ENCODE data around the gene FEM1A.
"Not testable (repeated sequence)": the region's sequence is repeated elsewhere in the genome, so short reads cannot be mapped to it uniquely, and the experiment has no call there.

Gene FEM1A

DNA sequence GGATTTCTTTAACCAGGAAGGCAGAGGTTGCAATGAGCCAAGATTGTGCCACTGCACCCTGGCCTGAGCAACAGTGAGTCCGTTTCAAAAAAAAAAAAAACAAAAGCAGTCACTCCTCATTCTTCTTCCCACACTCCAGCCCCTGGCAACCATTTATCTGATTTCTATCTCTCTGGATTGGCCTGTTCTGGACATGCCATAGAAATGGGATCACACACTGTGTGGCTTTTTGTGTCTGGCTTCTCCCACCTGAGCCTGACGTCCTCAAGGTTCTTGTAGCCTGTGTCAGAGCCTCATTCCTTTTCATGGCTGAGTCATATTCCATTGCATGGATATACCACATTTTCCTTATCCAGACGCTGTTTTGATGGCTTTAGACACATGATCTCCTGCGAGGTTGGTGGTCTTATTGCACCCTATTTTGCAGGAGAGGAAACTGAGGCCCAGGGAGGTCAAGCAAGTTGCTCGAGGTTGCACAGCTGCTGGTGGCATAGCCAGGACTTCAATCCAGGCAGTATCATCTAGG lies 15.8 kb upstream of the FEM1A start:
- DNase-seq: no peak

DNA sequence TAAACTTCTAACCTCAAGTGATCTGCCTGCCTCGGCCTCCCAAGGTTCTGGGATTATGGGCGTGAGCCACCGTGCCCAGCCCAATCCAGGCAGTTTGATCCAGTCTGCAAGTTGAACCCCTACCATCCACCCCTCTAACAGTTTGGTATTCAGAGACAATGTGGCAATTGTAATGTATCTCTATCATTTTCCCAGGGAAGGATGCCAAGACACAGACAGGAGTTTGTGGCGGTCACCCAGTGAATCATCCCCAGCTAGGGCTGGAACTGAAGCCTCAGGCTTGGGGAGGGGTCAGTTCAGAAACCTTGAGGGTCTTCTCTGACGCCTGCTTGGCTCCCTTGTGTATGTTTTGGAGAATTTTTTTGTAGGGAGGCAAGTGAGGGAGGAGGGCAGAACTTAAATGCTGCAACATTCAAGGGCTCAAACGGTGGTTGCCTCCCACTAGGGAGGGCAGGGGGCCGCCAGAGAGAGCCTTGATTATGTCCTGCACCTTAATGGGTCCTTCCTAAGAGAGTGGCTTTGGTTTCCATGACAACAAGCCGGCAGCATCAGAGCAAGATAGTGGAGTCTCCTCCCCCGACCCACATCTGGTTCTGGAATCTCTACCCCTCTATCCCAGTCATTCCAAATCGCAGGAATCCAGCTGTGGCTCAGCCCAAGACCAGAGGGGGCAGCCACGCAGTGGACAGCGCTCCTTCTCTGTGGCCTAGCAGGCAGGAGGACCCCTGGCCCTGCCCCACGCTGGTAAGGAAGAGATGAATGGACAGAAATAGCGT lies 14.9 kb upstream of the FEM1A start:
- DNase-seq: no peak

DNA sequence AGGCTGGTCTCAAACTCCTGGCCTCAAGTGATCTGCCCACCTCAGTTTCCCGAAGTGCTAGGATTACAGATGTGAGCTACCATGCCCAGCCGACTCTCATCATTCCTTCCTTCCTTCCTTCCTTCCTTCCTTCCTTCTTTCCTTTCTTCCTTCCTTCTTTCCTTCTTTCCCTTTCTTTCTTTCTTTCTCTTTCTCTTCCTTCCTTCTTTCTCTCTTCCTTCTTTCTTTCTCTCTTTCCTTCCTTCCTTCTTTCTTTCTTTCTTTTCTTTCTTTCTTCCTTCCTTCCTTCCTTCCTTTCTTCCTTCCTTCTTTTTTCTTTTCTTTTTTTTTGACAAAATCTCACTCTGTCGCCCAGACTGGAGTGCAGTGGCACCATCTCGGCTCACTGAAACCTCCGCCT lies 13.4 kb upstream of the FEM1A start:
- DNase-seq: not testable (repeated sequence)

DNA sequence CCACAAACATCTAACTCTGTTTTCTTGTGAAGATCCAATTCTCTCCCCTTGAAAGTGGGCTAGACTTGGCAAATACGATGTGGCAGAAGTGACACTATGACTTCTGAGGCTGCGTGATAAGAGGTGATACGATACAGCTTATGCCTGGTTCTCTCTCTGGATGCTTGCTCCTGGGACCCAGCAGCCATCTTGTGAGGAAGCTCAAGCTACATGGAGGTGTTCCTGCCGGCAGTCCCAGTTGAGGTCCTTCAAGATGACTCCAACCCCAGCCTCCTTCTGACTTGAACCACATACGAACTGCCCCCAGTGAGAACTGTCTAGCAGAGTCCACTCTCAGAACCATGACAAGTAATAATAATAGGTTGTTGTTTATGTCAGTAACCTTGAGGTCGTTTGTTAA lies 10.7 kb upstream of the FEM1A start:
- DNase-seq: no peak

DNA sequence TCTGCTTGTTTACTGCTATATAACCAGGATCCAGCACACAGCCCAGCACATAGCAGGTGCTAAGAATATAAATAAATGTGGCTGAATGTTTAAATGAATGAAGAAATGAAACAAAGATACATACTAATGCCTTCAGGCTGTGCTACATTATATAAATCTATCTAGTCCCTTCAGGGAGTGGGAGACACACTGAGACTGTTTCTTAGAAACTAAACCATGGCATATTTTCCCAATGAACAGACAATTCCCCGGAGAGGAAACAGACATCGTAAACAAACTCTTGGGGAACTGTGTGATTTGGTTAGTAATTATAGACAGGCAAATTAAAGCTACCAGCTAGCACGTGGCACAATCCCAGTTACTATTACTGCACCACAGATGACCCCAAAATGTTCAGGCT lies 9.7 kb upstream of the FEM1A start:
- DNase-seq: peak; percentile 19

DNA sequence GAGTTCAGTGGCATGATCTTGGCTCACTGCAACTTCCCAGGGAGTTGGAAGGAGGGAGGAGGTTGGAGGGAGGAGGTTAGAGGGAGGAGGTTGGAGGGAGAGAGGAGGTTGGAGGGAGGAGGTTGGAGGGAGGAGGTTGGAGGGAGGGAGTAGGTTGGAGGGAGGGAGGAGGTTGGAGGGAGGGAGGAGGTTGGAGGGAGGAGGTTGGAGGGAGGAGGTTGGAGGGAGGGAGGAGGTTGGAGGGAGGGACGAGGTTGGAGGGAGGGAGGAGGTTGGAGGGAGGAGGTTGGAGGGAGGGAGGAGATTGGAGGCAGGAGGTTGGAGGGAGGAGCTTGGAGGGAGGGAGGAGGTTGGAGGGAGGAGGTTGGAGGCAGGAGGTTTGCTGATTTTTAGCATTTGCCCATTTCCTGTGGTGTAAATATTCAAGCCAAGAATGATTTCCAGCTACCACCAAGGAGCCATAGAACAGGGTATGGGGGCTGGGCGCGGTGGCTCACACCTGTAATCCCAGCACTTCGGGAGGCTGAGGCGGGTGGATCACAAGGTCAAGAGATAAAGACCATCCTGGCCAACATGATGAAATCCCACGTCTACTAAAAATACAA lies 5.0 kb upstream of the FEM1A start:
- DNase-seq: not testable (repeated sequence)

DNA sequence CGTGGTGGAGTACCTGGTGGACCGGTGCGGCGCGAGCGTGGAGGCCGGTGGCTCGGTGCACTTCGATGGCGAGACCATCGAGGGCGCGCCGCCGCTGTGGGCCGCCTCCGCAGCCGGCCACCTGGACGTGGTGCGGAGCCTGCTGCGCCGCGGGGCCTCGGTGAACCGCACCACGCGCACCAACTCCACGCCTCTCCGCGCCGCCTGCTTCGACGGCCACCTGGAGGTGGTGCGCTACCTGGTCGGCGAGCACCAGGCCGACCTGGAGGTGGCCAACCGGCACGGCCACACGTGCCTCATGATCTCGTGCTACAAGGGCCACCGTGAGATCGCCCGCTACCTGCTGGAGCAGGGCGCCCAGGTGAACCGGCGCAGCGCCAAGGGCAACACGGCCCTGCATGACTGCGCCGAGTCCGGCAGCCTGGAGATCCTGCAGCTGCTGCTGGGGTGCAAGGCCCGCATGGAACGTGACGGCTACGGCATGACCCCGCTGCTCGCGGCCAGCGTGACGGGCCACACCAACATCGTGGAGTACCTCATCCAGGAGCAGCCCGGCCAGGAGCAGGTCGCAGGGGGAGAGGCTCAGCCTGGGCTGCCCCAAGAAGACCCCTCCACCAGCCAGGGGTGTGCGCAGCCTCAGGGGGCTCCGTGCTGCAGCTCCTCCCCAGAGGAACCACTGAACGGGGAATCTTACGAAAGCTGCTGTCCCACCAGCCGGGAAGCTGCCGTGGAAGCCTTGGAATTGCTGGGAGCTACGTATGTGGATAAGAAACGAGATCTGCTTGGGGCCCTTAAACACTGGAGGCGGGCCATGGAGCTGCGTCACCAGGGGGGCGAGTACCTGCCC lies 708 bp downstream of the FEM1A start:
- DNase-seq: peak; percentile 16

DNA sequence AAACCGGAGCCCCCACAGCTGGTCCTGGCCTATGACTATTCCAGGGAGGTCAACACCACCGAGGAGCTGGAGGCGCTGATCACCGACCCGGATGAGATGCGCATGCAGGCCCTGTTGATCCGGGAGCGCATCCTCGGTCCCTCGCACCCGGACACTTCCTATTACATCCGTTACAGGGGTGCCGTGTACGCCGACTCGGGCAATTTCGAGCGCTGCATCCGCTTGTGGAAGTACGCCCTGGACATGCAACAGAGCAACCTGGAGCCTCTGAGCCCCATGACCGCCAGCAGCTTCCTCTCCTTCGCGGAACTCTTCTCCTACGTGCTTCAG lies 1.3 kb downstream of the FEM1A start:
- not testable (repeated sequence) for DNase-seq

DNA sequence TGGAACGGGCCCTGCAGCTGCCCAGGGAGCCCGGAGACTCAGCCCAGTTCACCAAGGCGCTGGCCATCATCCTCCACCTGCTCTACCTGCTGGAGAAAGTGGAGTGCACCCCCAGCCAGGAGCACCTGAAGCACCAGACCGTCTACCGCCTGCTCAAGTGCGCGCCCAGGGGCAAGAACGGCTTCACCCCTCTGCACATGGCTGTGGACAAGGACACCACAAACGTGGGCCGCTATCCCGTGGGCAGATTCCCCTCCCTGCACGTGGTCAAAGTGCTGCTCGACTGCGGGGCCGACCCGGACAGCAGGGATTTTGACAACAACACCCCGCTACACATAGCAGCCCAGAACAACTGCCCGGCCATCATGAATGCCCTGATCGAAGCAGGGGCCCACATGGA lies 1.7 kb downstream of the FEM1A start:
- not testable (repeated sequence) for DNase-seq

DNA sequence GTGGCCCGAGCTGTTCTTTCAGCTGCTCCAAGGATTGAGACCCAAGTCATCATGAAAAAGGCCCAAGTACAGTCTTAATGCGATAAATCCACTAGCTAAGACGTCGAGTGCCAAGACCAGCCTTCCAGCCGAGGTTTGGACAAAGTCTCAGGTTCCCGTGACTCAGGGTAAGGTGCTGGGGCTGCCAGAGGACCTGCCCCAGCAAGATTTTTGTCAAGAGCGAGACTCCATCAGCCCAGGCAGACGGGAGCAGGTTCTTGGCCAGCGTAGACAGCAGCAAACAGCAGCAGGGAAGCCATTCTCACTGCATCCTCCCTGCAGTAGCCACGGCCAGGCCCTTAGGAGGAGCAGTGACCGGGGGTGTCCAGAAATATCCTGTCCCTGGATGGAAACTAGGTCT lies 3.4 kb downstream of the FEM1A start:
- no peak for DNase-seq

DNA sequence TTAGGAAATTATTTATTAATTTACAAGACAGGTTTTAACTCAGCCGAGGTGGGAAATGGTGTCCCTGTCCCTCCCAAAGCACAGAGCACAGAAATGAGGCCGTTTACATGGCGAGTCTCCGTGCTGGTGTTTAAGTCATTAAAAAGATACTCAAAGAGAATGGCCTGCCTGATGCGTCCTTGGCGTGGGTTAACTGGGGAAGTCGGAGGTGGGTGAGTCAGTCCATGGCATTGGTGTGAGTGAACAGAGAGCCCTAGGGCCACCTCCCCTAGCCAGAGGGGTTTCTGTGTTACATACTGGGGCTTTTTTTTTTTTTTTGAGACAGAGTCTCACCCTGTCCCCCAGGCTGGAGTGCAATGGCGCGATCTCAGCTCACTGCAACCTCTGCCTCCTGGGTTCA lies 3.9 kb downstream of the FEM1A start:
- no peak for DNase-seq

DNA sequence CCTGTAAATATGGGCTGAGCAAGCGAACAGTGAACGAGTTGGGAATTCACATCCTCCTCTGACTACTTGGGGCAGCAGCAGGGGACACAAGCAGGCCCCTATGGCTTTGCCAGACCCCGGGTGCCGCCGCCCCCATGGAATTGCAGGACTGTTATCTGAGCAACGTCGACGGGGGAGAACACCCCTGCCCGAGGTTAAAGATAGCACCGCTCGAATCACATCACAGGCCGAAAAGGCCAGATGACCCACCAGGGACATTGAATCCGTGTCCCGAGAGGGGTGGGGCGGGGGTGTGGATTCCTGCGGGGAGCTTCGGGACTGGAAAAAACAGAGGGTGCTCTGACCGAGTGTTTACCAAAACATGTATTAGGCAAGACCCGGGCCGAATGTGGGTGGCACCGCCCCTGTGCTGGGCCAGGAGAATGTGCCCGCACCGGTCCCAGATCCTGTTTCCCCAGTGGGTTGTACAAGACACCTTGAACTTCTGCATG lies 9.1 kb downstream of the FEM1A start:
- DNase-seq: no peak

DNA sequence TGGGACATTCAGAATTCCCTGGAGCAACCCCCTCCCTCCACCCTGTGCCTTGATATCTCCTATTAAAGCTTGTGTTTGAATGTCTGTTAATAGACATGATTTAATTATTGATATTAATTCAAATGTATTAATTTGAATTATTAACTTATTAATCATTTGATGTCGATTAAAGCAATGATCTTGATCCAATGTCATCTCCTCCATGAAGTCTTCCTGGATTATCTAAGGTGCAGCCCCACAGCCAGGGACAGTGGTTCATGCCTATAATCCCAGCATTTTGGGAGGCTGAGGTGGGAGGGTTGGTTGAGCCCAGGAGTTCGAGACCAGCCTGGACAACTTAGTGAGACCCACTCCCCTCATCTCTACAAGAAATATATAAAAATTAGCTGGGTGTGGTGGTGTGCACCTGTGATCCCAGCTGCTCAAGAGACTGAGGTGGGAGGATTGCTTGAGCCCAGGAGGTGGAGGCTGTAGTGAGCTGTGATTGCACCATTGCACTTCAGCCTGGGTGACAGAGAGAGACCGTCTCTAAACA lies 9.6 kb downstream of the FEM1A start:
- DNase-seq: no peak

DNA sequence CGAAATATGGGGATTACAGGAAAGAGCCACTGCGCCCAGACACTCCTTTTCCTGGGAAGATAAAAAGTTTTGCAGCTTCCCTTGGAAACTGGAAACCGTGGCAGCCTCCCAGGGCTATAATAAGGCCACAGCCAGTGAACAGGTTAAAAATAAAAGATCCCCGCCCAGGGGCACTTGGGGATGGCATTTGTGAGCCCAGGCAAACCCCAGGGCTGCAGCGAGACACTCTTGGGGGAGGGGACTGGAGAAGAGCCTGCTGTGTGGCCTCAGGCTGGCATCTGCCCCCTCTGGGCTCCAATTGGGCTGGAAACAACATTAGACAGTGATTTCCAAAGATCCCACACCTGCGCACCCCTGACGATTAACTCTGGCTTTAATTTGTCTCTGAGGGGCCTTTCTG lies 11.2 kb downstream of the FEM1A start:
- no peak for DNase-seq

DNA sequence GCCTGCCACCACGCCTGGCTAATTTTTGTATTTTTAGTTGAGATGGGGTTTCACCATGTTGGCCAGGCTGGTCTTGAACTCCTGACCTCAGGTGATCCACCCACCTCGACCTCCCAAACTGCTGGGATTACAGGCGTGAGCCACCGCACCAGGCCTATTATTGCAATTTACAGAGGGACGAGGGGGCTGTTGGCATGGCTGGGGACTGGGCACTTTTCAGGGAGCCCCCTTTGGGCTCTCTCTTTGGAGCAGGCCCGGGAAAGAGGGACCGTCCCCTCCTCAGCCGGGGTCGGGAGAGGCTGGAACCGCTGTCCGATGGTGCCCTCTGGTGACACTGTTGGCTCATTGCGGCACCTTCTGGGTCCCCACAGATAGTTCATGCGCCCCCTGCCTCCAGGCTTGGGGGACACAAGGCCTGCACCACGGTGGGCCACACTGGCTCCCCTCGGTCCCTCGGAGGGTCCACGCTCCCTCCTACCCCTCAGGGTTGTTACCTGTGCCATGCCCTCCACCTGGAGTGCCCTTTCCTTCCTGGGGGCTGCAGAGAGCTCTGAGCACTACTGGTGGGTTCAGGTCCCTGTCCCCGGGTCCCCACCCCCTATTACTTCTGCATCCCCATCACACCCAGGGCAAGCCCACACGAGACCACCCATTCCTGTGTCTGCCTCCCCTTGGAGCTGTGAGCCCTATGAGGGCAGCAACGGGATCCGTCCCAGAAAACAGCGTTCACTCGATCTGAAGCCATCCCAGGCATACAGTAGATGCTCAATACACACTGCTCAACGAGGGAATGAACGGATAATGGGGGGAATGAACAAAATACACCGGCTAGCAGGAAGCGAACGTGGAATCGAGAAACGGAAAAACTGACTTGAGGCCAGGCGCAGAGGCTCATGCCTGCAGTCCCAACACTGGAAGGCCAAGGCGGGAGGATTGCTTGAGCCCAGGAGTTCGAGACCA lies 12.5 kb downstream of the FEM1A start:
- DNase-seq: peak; percentile 57

DNA sequence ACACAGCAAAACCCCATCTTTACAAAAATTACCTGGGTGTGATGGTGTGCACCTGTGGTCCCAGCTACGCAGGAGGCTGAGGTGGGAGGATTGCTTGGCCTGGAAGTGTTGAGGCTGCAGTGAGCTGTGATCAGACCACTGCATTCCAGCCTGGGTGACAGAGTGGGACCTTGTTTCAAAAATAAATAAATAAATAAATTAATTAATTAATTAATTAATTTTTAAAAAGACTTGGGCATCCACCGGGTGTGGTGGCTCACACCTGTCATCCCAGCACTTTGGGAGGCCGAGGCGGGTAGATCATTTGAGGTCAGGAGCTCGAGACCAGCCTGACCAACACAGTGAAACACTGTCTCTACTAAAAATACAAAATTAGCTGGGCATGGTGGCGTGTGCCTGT lies 13.6 kb downstream of the FEM1A start:
- not testable (repeated sequence) for DNase-seq

DNA sequence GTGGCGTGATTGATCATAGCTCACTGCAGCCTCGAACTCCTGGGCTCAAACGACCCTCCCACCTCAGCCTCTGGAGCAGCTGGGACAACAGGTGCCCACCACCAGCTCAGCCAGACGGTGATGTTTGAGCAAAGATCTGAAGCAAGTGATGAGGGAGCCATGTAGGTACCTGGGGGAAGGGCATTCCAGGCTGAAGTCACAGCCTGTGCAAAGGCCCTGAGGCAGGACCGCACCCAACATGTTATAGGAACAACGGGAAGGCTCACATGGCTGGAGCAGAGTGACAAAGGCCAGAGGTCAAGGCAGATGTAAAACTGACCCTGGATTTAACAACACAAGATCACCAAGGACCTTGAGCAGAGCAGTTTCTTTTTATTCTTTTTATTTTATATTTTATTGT lies 14.8 kb downstream of the FEM1A start:
- no peak for DNase-seq

DNA sequence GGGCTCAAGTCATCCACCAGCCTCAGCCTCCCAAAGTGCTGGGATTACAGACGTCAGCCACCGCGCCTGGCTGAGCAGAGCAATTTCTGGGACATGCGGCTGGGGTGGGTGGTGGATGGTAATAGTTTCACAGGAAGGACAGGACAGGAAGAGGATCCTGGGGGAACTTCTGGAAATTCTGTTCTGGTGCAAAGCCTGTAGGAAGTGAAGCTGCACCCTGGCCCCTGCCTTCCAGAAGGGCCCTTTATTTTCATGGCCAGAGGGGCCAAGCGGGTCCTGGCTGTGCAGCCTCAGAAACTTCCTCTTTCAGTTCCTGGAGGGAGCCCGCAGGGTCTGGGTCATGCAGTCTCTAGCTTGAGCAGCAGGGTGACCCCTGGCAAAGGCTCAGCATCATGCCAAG lies 15.7 kb downstream of the FEM1A start:
- no peak for DNase-seq

DNA sequence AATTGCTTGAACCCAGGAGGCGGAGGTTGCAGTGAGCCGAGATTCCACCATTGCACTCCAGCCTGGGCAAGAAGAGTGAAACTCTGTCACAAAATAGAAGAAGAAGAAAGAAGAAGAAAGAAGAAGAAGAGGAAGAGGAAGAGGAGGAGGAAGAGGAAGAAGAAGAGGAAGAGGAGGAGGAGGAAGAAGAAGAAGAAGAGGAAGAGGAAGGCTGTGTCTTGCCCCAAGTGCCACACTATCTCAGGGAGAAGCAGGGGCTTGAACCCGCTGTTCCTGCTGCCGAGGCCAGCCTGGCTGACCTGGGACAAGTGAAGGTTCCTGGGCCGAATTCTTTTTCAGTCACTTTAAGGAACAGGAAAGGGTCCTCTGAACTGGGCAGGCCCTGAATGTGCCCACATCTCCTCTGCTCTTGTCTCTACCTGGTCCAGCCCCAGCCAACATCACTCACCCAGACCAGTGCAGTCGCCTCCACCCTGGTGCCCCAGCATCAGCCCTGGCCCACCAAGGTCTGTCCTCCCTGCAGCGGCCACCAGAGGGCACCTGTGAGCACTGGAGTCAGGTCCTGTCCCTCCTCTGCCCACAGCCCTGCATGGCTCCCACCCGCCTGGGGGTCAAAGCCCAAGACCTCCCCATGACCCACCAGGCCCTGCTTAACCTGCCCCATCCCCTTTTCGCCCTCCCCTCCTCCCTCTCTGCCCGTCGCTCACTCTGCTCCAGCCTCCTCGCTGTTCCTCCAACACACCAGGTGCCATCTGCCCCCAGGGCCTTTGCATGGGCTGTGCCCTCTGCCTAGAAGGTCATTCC lies 20.0 kb downstream of the FEM1A start:
- DNase-seq: no peak

DNA sequence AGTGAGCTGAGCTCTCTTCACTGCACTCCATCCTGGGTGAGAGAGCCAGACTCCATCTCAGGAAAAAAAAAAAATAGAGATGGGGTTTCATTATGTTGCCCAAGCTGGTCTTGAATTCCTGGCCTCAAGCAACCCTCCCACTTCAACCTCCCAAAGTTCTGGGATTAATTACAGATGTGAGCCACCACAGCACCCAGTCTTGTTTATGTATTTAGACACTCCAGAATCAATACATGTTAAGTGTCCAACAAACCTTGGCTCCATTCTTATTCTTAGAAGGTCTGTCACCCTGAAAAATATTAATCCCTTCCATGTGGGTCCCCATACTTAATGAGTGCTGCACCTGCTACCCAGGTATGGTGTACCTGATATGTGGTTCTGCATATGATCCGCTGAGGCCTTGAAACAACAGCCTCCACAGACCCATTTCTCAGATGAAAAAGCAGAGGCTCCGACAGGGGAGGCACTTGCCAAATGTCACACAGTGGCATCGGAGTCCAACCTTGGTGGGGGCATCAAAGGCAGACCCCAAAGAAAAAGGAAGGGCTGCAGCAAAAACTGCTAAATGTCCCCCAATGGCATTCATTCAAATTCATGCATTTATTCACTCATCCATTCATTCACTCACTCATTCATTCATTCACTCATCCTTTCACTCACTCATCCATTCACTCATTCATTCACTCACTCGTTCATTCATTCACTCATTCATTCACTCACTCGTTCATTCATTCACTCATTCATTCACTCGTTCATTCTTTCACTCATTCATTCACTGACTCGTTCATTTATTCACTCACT lies 23.3 kb downstream of the FEM1A start:
- DNase-seq: no peak

All from NCI-H2171 (cell line).